Esophagus (tissue), 2 donors: Measurements from ENCODE around the gene PDLIM4. TPM values are rescaled to one million over a fixed set of nuclear protein-coding genes. Genes with fewer than 3 reads are reported as not detected.

Experiments
- H3K27ac ChIP-seq, 2 donors: one replicate each; pipeline ENCODE4 v1.5.1; 2013; ENCODE audit warnings: low read depth in 2 of 2, mild to moderate bottlenecking in 2 of 2, inconsistent platforms in 1 of 2, low read length in 1 of 2, moderate library complexity in 1 of 2
- H3K27me3 ChIP-seq, 2 donors: one replicate each; pipeline ENCODE4 v1.6.1; 2013; ENCODE audit warnings: low read length in 2 of 2, control low read depth in 1 of 2, mild to moderate bottlenecking in 1 of 2; ENCODE audit not compliant: insufficient read depth in 2 of 2, control insufficient read depth in 1 of 2
- H3K36me3 ChIP-seq, 2 donors: one replicate each; pipeline ENCODE4 v1.6.1; 2013; ENCODE audit warnings: low read length in 1 of 2; ENCODE audit not compliant: control insufficient read depth in 2 of 2, insufficient read depth in 2 of 2
- H3K4me1 ChIP-seq, 2 donors: one replicate each; pipeline ENCODE4 v1.6.1; 2013; ENCODE audit warnings: low read length in 1 of 2; ENCODE audit not compliant: control insufficient read depth in 2 of 2, insufficient read depth in 2 of 2
- H3K4me3 ChIP-seq, 2 donors: one replicate each; pipeline ENCODE4 v1.5.1; 2013; ENCODE audit warnings: low read length in 2 of 2, mild to moderate bottlenecking in 2 of 2, low read depth in 1 of 2, moderate library complexity in 1 of 2
- H3K9me3 ChIP-seq, 2 donors: one replicate each; pipeline ENCODE4 v1.6.1; 2013; ENCODE audit warnings: mild to moderate bottlenecking in 2 of 2, low read depth in 1 of 2, low read length in 1 of 2, moderate library complexity in 1 of 2; ENCODE audit not compliant: control insufficient read depth in 2 of 2, insufficient read depth in 1 of 2
- WGBS, 2 donors: extraction: QIAGEN DNeasy Blood & Tissue Kit; methylation state at CpG; one replicate each; pipeline ENCODE4 v1.1.7; 2013; 5-methylcytosine and 5-hydroxymethylcytosine counted together
- polyA plus RNA-seq, 2 donors: library from polyadenylated mRNA; stranded (reverse); fragments of 200-250 nt; gene quantifications; one replicate each; pipeline ENCODE4 v1.2.3, GENCODE V29; 2013
- donor health status: healthy with polysubstance abuse.
- donor health status: Bipolar disorder and iron deficiency.

PDLIM4 gene
- polyA plus RNA-seq, 2 donors = 33.3 to 58.9 TPM

GRCh38 chr5:132315529-132316067 is 58.1 kb downstream of the PDLIM4 start:
- no peaks in the 10 kb centered on the region for H3K27me3 ChIP-seq
- no peak overlapping the region for H3K4me3 ChIP-seq
- peaks cover 0 to 4% of the 10 kb centered on the region in 2 donors for H3K36me3 ChIP-seq
- no peaks in the 10 kb centered on the region for H3K9me3 ChIP-seq
- H3K27ac ChIP-seq = no peak overlapping the region
- WGBS, 2 donors = 79 to 86% methylated on average over 5 of the region's 5 CpGs
- peaks cover 0 to 3% of the 10 kb centered on the region in 2 donors for H3K4me1 ChIP-seq

GRCh38 chr5:132319975-132320374 is 62.5 kb downstream of the PDLIM4 start:
- no peaks in the 10 kb centered on the region for H3K9me3 ChIP-seq
- H3K36me3 ChIP-seq = peaks cover 0 to 2% of the 10 kb centered on the region in 2 donors
- H3K27ac ChIP-seq = no peak overlapping the region
- H3K4me1 ChIP-seq = peaks cover 0 to 3% of the 10 kb centered on the region in 2 donors
- H3K4me3 ChIP-seq = no peak overlapping the region
- H3K27me3 ChIP-seq = no peaks in the 10 kb centered on the region
- WGBS, 2 donors = 95 to 100% methylated on average over 1 of the region's 1 CpG

DNA sequence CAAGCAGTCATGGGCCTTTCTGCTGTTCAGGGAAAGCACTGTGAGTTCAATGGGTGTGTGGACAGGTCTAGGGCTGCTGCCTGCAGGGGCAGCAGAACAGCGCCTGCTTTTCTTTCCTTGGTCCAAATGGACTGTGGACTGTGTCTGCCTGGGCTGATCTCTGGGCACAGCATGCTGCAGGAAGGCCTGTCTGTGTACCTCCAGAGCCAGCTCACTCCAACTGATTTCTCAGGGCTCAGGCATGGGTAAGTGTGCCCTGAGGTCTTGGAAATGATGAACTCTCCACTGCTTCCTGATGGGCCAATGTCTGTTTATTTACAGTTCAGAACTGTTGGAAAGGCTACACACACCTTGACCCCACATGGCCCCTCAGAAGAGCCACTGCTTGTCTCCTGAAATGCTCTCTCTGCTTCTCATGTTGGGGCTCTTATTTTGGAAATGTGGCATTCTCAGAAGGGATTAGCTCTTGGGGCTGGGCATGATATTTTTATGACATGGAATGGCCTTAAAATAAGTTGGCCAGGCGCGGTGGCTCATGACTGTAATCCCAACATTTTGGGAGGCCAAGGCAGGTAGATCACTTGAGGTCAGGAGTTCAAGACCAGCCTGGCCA is 63.7 kb downstream of the PDLIM4 start:
- H3K27me3 ChIP-seq = no peaks in the 10 kb centered on the region
- 91 to 94% methylated on average over 3 of the region's 3 CpGs for WGBS, 2 donors
- no peak overlapping the region for H3K27ac ChIP-seq
- H3K36me3 ChIP-seq = no peaks in the 10 kb centered on the region
- no peaks in the 10 kb centered on the region for H3K9me3 ChIP-seq
- no peak overlapping the region for H3K4me3 ChIP-seq
- H3K4me1 ChIP-seq = peaks cover 0 to 3% of the 10 kb centered on the region in 2 donors

DNA sequence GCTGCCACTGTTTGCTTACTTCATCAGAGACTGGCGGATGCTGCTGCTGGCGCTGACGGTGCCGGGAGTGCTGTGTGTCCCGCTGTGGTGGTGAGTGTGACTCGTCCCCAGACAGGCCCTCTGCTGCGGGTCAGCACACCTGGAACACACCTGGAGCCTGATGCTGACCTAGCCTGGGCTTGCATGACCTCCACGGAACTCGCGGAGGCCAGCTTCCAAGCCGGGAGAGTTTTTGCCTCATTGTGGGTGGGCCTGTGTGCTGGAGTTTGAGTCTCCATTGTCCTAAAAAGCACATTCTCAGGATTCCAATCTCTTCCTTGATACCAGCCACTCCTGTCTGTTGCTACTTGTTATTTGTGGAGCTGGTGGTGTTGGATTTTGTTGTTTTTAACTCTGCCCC is 64.8 kb downstream of the PDLIM4 start:
- Histone ChIP-seq H3K4me3 (no peak overlapping the region), H3K27ac (no peak overlapping the region), H3K36me3 (no peaks in the 10 kb centered on the region), H3K4me1 (peaks cover 0 to 3% of the 10 kb centered on the region in 2 donors), H3K9me3 (no peaks in the 10 kb centered on the region), H3K27me3 (no peaks in the 10 kb centered on the region)
- 73 to 83% methylated on average over 11 of the region's 11 CpGs for WGBS, 2 donors

Other genes with a start within 250 kb of the PDLIM4 start
- under 1 TPM; 0.28 to 0.29 TPM for gene ACSL6, start 246.0 kb upstream of the PDLIM4 start, polyA plus RNA-seq
- not detected for gene IL3, start 197.0 kb upstream of the PDLIM4 start, polyA plus RNA-seq
- gene CSF2, start 183.9 kb upstream of the PDLIM4 start, polyA plus RNA-seq = under 1 TPM in 1 of 2 donors, not detected in 1; 0.05 TPM
- gene P4HA2, start 29.8 kb upstream of the PDLIM4 start, polyA plus RNA-seq = 10 to 100 TPM; 11.5 to 11.9 TPM
- gene SLC22A4, start 36.7 kb downstream of the PDLIM4 start, polyA plus RNA-seq = under 1 TPM; 0.14 to 0.16 TPM
- gene SLC22A5, start 112.0 kb downstream of the PDLIM4 start, polyA plus RNA-seq = 1 to 10 TPM; 3.0 to 4.1 TPM
- gene IRF1, start 233.1 kb downstream of the PDLIM4 start, polyA plus RNA-seq = 10 to 100 TPM in 1 of 2 donors, 1 to 10 TPM in 1; 7.5 to 14.2 TPM